ENCODE results near the gene MKKS. TPM values are rescaled to one million over a fixed set of nuclear protein-coding genes. Genes with fewer than 3 reads are reported as not detected.

The MKKS gene
- total and polyA plus RNA-seq, 2 donors (not counting 1 experiment from before 2014, with no cell fraction given) = 6.0 to 12.6 TPM

- no peak for ATAC-seq (ENCODE audit: low read depth)
- H3K4me1 Mint-ChIP-seq = peaks cover 42% of the 10 kb centered on the region
Measured at GRCh38 chr20:10430000-10430466, 4.0 kb downstream of the MKKS start.

More at GRCh38 chr20:10430000-10430466, 4.0 kb downstream of the MKKS start:
- no peak for TF ChIP-seq EZH2 (IDR thresholded peaks at IDR 0.05; ENCODE audit: borderline replicate concordance, insufficient read depth, low read depth, low read length, poor library complexity, severe bottlenecking)
- no peak for TF ChIP-seq CTCF (IDR thresholded peaks at IDR 0.05)
- H3K79me2 ChIP-seq (ENCODE audit: control insufficient read depth, insufficient read depth, low read length) = peaks cover 15% of the 10 kb centered on the region
- POLR2A ChIA-PET = no interaction called here
- no peak overlapping the region for H3K27ac Mint-ChIP-seq
- peaks cover 32% of the 10 kb centered on the region for H4K20me1 ChIP-seq (ENCODE audit: control insufficient read depth, insufficient read depth, low read length, poor library complexity, severe bottlenecking)
- H3K27ac ChIP-seq (ENCODE audit: low read length in 2 of 2) = peak overlapping the region in 1 of 2 donors; percentile 7
- no peak overlapping the region for H2AFZ ChIP-seq (ENCODE audit: insufficient read depth, low read depth, low read length, poor library complexity, severe bottlenecking)
- H3K9ac ChIP-seq (ENCODE audit: low read length) = no peak overlapping the region
- no peaks in the 10 kb centered on the region for H3K9me3 Mint-ChIP-seq (ENCODE audit: insufficient read depth)
- H3K27me3 ChIP-seq (replicated peaks in 1 of 4; ENCODE audit: control extremely low read depth in 1 of 4, control insufficient read depth in 3 of 4, insufficient read depth in 4 of 4, low read length in 3 of 4) = no peaks in the 10 kb centered on the region
- H3K4me3 ChIP-seq (ENCODE audit: control extremely low read depth in 1 of 5, extremely low read depth in 1 of 5, insufficient read depth in 1 of 5, low read depth in 2 of 5, low read length in 4 of 5) = no peak overlapping the region
- DNase-seq = no peak
- no peak overlapping the region for H3K4me2 ChIP-seq (replicated peaks; ENCODE audit: low read depth, low read length, poor library complexity, severe bottlenecking)
- H3K27me3 Mint-ChIP-seq = no peaks in the 10 kb centered on the region
- intact Hi-C loops (cut with micrococcal nuclease) = no loop called here
- no peaks in the 10 kb centered on the region for H3K9me3 ChIP-seq (ENCODE audit: control extremely low read depth in 1 of 3, control insufficient read depth in 2 of 3, insufficient read depth in 1 of 3, low read length in 2 of 3)
- no peak overlapping the region for H3K4me3 Mint-ChIP-seq
- CTCF ChIA-PET = interaction anchor here (0.7 to 1.1 kb wide), 2 partner anchors 339 to 451 kb away, joined by 3 to 7 read pairs; no protein-coding TSS in a partner anchor
- no peaks in the 10 kb centered on the region for H3K36me3 ChIP-seq (replicated peaks in 1 of 2; ENCODE audit: control extremely low read depth in 1 of 2, control insufficient read depth in 1 of 2, extremely low read depth in 1 of 2, insufficient read depth in 2 of 2, low read length in 1 of 2)
- peaks cover 4 to 7% of the 10 kb centered on the region in 2 donors for H3K4me1 ChIP-seq (ENCODE audit: control insufficient read depth in 2 of 2, insufficient read depth in 2 of 2, low read length in 2 of 2)
